Right ventricle myocardium superior (tissue), 1 donor: ENCODE data around the gene CASK. TPM values are rescaled to one million over a fixed set of nuclear protein-coding genes. Genes with fewer than 3 reads are reported as not detected.

ENCODE experiments used
- ATAC-seq: fragments of 200-7000 bp; cut with Tn5 transposase; one replicate; pipeline ENCODE4 v1.9.1; 2020; ENCODE audit warnings: mild to moderate bottlenecking; ENCODE audit not compliant: poor library complexity
- DNase-seq: peaks from one replicate; pipeline ENCODE4 v3.0.0-alpha.2; 2020
- intact Hi-C: fragments of 100-400 bp; cut with DNase I; formaldehyde crosslinking; loops from one replicate; pipeline ENCODE4 v1.11.2; 2022
- total RNA-seq: library from RNA; stranded (reverse); fragmentation: NEBNext Ultra II Directional; extraction: Animal tissue kit (Norgen Biotek cat#: 25700); gene quantifications from one replicate; pipeline ENCODE4 v1.2.1, GENCODE V29; 2021
- donor health status: DM: no; HTN: yes; CAD: no; lungs with severe emphysema.

CASK gene
- total RNA-seq, 1 donor from 2014 or later = 12.4 TPM

- intact Hi-C loops = no loop called here
- no peak for ATAC-seq
- no peak for DNase-seq
These were observed 65.1 kb downstream of the CASK start for GRCh38 chrX:41858161-41858775.

- ATAC-seq (no peak), DNase-seq (no peak)
- intact Hi-C loops = no loop called here
These were observed 65.7 kb downstream of the CASK start for GRCh38 chrX:41857670-41858069.

- intact Hi-C loops = no loop called here
- ATAC-seq = no peak
- no peak for DNase-seq
These were observed 76.6 kb downstream of the CASK start for GRCh38 chrX:41846714-41847113.

GRCh38 chrX:41837270-41837944, 85.9 kb downstream of the CASK start:
- intact Hi-C loops = no loop called here

GRCh38 chrX:41828826-41829225, 94.5 kb downstream of the CASK start:
- intact Hi-C loops = no loop called here
- ATAC-seq = no peak
- no peak for DNase-seq

More at GRCh38 chrX:41837270-41837944, 85.9 kb downstream of the CASK start:
- ATAC-seq (no peak), DNase-seq (no peak)

- ATAC-seq (no peak), DNase-seq (no peak)
- intact Hi-C loops = no loop called here
These were observed 95.5 kb downstream of the CASK start for GRCh38 chrX:41827886-41828285.

GRCh38 chrX:41825796-41826195, 97.6 kb downstream of the CASK start:
- no peak for ATAC-seq
- intact Hi-C loops = no loop called here

GRCh38 chrX:41824551-41824950, 98.8 kb downstream of the CASK start:
- ATAC-seq (no peak), DNase-seq (no peak)
- intact Hi-C loops = no loop called here

More at GRCh38 chrX:41825796-41826195, 97.6 kb downstream of the CASK start:
- no peak for DNase-seq

GRCh38 chrX:41823402-41823801, 100.0 kb downstream of the CASK start:
- no peak for ATAC-seq
- intact Hi-C loops = no loop called here
- no peak for DNase-seq

- ATAC-seq = no peak
- intact Hi-C loops = no loop called here
- DNase-seq = no peak
These were observed 100.5 kb downstream of the CASK start for GRCh38 chrX:41822892-41823291.

- ATAC-seq (no peak), DNase-seq (no peak)
- intact Hi-C loops = no loop called here
These were observed 115.3 kb downstream of the CASK start for GRCh38 chrX:41808047-41808446.

GRCh38 chrX:41802958-41803357, 120.4 kb downstream of the CASK start:
- DNase-seq (no peak), ATAC-seq (no peak)
- intact Hi-C loops = no loop called here

- no peak for DNase-seq
- intact Hi-C loops = loop anchor here (5.0 kb wide), 1 partner anchor 1758 kb away; no protein-coding TSS in a partner anchor
- no peak for ATAC-seq
These were observed 123.7 kb downstream of the CASK start for GRCh38 chrX:41799661-41800060.

- no peak for ATAC-seq
- intact Hi-C loops = loop anchor here (5.0 kb wide), 1 partner anchor 1761 kb away; no protein-coding TSS in a partner anchor
- no peak for DNase-seq
These were observed 126.8 kb downstream of the CASK start for GRCh38 chrX:41796577-41796976.

GRCh38 chrX:41796046-41796445, 127.3 kb downstream of the CASK start:
- no peak for DNase-seq
- intact Hi-C loops = loop anchor here (5.0 kb wide), 1 partner anchor 1761 kb away; no protein-coding TSS in a partner anchor
- ATAC-seq = no peak

GRCh38 chrX:41789374-41789773, 134.0 kb downstream of the CASK start:
- intact Hi-C loops = no loop called here
- DNase-seq = no peak
- no peak for ATAC-seq

GRCh38 chrX:41785685-41786084, 137.7 kb downstream of the CASK start:
- no peak for DNase-seq
- intact Hi-C loops = no loop called here
- no peak for ATAC-seq

- intact Hi-C loops = no loop called here
- no peak for DNase-seq
- peak; percentile 62 for ATAC-seq
These were observed 141.9 kb downstream of the CASK start for GRCh38 chrX:41781500-41781899.

- no peak for ATAC-seq
- intact Hi-C loops = no loop called here
- no peak for DNase-seq
These were observed 143.4 kb downstream of the CASK start for GRCh38 chrX:41779941-41780340.

GRCh38 chrX:41779030-41779564, 144.3 kb downstream of the CASK start:
- no peak for ATAC-seq
- intact Hi-C loops = no loop called here
- no peak for DNase-seq
